HEK293 (cell line): ENCODE measurements around the gene NFKBIE.

ENCODE experiments used
- GLIS1 ChIP-seq: fragments of 450-650 bp; formaldehyde crosslinking; IDR thresholded peaks from 2 replicates; pipeline ENCODE4 v1.5.1; 2016; ENCODE audit warnings: missing biosample characterization, missing genetic modification characterization
- KLF9 ChIP-seq: fragments of 450-650 bp; formaldehyde crosslinking; IDR thresholded peaks from 2 replicates; pipeline ENCODE4 v1.5.1; 2016; ENCODE audit warnings: missing biosample characterization, missing genetic modification characterization, low read depth
- ZBTB1 ChIP-seq: fragments of 450-650 bp; formaldehyde crosslinking; IDR thresholded peaks from 2 replicates; pipeline ENCODE4 v1.5.1; 2016; ENCODE audit warnings: missing biosample characterization, missing genetic modification characterization
- ZBTB8A ChIP-seq: fragments of 450-650 bp; formaldehyde crosslinking; IDR thresholded peaks from 2 replicates; pipeline ENCODE4 v1.5.1; 2016; ENCODE audit warnings: missing biosample characterization, missing genetic modification characterization
- ZNF138 ChIP-seq: fragments of 450-650 bp; formaldehyde crosslinking; IDR thresholded peaks from 2 replicates; pipeline ENCODE4 v1.5.1; 2016; ENCODE audit warnings: missing biosample characterization, missing genetic modification characterization, borderline replicate concordance
- ZNF23 ChIP-seq: fragments of 450-650 bp; formaldehyde crosslinking; IDR thresholded peaks from 2 replicates; pipeline ENCODE4 v1.5.1; 2016; ENCODE audit warnings: missing biosample characterization, missing genetic modification characterization, borderline replicate concordance
- ZNF423 ChIP-seq: fragments of 450-650 bp; formaldehyde crosslinking; IDR thresholded peaks from 2 replicates; pipeline ENCODE4 v1.5.1; 2016; ENCODE audit warnings: missing biosample characterization, missing genetic modification characterization
- TF ChIP-seq, protein P1 (sequence below): fragments of 450-650 bp; formaldehyde crosslinking; IDR thresholded peaks from 2 replicates; pipeline ENCODE4 v1.5.1; 2016; ENCODE audit warnings: missing biosample characterization, missing genetic modification characterization
- TF ChIP-seq, protein P2 (sequence below): fragments of 450-650 bp; formaldehyde crosslinking; IDR thresholded peaks from 2 replicates; pipeline ENCODE4 v1.5.1; 2016; ENCODE audit warnings: missing biosample characterization, missing genetic modification characterization

DNA sequence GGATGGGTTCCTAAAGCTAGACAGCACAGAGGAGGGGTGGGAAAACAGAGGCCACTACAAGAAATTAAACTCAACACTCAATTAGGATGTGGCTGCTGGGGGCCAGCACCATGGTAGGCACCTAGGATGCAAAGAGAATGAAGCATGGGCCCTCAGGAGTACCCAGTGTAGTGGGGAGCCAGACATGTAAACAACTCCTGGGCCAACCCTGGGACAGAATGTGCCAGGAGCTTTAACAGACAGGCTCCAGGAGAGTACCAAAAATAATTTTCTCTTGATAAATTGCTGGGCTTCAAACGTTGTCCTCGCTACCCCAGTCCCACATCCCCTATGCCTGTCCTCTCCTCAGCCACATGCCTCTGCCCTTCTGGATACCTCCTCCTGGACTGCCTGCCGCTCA is 6.6 kb upstream of the NFKBIE start:
- TF ChIP-seq, protein P1, sequence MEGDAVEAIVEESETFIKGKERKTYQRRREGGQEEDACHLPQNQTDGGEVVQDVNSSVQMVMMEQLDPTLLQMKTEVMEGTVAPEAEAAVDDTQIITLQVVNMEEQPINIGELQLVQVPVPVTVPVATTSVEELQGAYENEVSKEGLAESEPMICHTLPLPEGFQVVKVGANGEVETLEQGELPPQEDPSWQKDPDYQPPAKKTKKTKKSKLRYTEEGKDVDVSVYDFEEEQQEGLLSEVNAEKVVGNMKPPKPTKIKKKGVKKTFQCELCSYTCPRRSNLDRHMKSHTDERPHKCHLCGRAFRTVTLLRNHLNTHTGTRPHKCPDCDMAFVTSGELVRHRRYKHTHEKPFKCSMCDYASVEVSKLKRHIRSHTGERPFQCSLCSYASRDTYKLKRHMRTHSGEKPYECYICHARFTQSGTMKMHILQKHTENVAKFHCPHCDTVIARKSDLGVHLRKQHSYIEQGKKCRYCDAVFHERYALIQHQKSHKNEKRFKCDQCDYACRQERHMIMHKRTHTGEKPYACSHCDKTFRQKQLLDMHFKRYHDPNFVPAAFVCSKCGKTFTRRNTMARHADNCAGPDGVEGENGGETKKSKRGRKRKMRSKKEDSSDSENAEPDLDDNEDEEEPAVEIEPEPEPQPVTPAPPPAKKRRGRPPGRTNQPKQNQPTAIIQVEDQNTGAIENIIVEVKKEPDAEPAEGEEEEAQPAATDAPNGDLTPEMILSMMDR, result no peak
- TF ChIP-seq ZBTB8A (tag by site-specific recombination) (no peak), ZNF23 (tag by site-specific recombination) (no peak), ZNF423 (tag by site-specific recombination) (no peak), GLIS1 (tag by site-specific recombination) (peak; percentile 49; the same call in 1 of the 2 replicates), KLF9 (tag by site-specific recombination) (no peak), ZNF138 (no peak), ZBTB1 (tag by site-specific recombination) (no peak)
- TF ChIP-seq, protein P2, sequence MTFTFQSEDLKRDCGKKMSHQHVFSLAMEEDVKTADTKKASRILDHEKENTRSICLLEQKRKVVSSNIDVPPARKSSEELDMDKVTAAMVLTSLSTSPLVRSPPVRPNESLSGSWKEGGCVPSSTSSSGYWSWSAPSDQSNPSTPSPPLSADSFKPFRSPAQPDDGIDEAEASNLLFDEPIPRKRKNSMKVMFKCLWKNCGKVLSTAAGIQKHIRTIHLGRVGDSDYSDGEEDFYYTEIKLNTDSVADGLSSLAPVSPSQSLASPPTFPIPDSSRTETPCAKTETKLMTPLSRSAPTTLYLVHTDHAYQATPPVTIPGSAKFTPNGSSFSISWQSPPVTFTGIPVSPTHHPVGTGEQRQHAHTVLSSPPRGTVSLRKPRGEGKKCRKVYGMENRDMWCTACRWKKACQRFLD (tag by site-specific recombination), result no peak
